Measurements from ENCODE around the gene CPXM2. TPM values are rescaled to one million over a fixed set of nuclear protein-coding genes. Genes with fewer than 3 reads are reported as not detected.

Gene CPXM2
- total RNA-seq, 1 experiment from 2014 or later, result not detected

- ChIA-PET POLR2A (no interaction called here), CTCF (interaction anchor here (0.5 kb wide), 1 partner anchor 33 kb away, joined by 3 read pairs; no protein-coding TSS in a partner anchor)
- no peak overlapping the region for H3K27ac Mint-ChIP-seq (ENCODE audit: low read depth, unreplicated experiment)
- no peaks in the 10 kb centered on the region for H3K27me3 Mint-ChIP-seq (ENCODE audit: insufficient read depth, unreplicated experiment)
- no peak for TF ChIP-seq CTCF (IDR thresholded peaks at IDR 0.05; ENCODE audit: unreplicated experiment)
- intact Hi-C loops (cut with micrococcal nuclease), result no loop called here
- no peaks in the 10 kb centered on the region for H3K36me3 Mint-ChIP-seq (ENCODE audit: insufficient read depth, unreplicated experiment)
- no peaks in the 10 kb centered on the region for H3K4me1 Mint-ChIP-seq (ENCODE audit: insufficient read depth, unreplicated experiment)
- H3K9me3 Mint-ChIP-seq (ENCODE audit: unreplicated experiment), result no peaks in the 10 kb centered on the region
- H3K4me3 Mint-ChIP-seq (ENCODE audit: unreplicated experiment), result no peak overlapping the region
- BruUV-seq (replicated peaks), result no TSS peak
- no peak for DNase-seq (ENCODE audit: unreplicated experiment)
Observed at GRCh38 chr10:123883673-123884320, 7.8 kb downstream of the CPXM2 start.

- intact Hi-C loops (cut with micrococcal nuclease), result no loop called here
- no TSS peak for BruUV-seq (replicated peaks)
- no peak for DNase-seq (ENCODE audit: unreplicated experiment)
- CTCF ChIA-PET, result no interaction called here
- no peaks in the 10 kb centered on the region for H3K36me3 Mint-ChIP-seq (ENCODE audit: insufficient read depth, unreplicated experiment)
- peaks cover 2% of the 10 kb centered on the region for H3K4me1 Mint-ChIP-seq (ENCODE audit: insufficient read depth, unreplicated experiment)
- no peaks in the 10 kb centered on the region for H3K27me3 Mint-ChIP-seq (ENCODE audit: insufficient read depth, unreplicated experiment)
- H3K4me3 Mint-ChIP-seq (ENCODE audit: unreplicated experiment), result no peak overlapping the region
- no peaks in the 10 kb centered on the region for H3K9me3 Mint-ChIP-seq (ENCODE audit: unreplicated experiment)
- POLR2A ChIA-PET, result no interaction called here
- TF ChIP-seq CTCF (IDR thresholded peaks at IDR 0.05; ENCODE audit: unreplicated experiment), result no peak
- no peak overlapping the region for H3K27ac Mint-ChIP-seq (ENCODE audit: low read depth, unreplicated experiment)
Observed at GRCh38 chr10:123882681-123883445, 8.7 kb downstream of the CPXM2 start.

DNA sequence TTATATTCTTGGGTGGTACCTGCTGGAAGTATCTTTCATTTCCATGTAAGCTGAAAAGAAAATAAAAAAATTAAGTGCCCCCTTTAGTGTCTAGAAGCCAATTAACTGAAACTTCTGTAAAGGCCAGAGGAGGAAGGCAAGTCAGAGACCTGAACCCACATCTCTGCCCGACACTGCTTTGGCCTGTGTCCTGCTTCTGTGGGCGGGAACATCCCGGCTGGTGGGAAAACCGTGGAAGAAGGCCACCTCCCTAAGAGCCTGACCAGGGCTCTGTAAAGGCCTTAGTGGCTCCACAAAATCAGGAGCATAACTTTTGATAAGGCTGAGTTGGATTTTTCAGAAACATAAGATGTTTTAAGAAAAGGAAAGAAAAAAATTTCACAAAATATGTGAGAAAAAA is 9.4 kb downstream of the CPXM2 start:
- no TSS peak for BruUV-seq (replicated peaks)
- peaks cover 6% of the 10 kb centered on the region for H3K4me1 Mint-ChIP-seq (ENCODE audit: insufficient read depth, unreplicated experiment)
- no peaks in the 10 kb centered on the region for H3K27me3 Mint-ChIP-seq (ENCODE audit: insufficient read depth, unreplicated experiment)
- H3K4me3 Mint-ChIP-seq (ENCODE audit: unreplicated experiment), result no peak overlapping the region
- H3K27ac Mint-ChIP-seq (ENCODE audit: low read depth, unreplicated experiment), result no peak overlapping the region
- no peak for TF ChIP-seq CTCF (IDR thresholded peaks at IDR 0.05; ENCODE audit: unreplicated experiment)
- intact Hi-C loops (cut with micrococcal nuclease), result no loop called here
- H3K9me3 Mint-ChIP-seq (ENCODE audit: unreplicated experiment), result no peaks in the 10 kb centered on the region
- CTCF ChIA-PET, result interaction anchor here (0.5 kb wide), 1 partner anchor 542 kb away, joined by 3 read pairs; no protein-coding TSS in a partner anchor
- POLR2A ChIA-PET, result no interaction called here
- no peak for DNase-seq (ENCODE audit: unreplicated experiment)
- no peaks in the 10 kb centered on the region for H3K36me3 Mint-ChIP-seq (ENCODE audit: insufficient read depth, unreplicated experiment)

GRCh38 chr10:123879606-123880257 is 11.9 kb downstream of the CPXM2 start:
- no TSS peak for BruUV-seq (replicated peaks)
- no peaks in the 10 kb centered on the region for H3K27me3 Mint-ChIP-seq (ENCODE audit: insufficient read depth, unreplicated experiment)
- no peaks in the 10 kb centered on the region for H3K9me3 Mint-ChIP-seq (ENCODE audit: unreplicated experiment)
- H3K36me3 Mint-ChIP-seq (ENCODE audit: insufficient read depth, unreplicated experiment), result no peaks in the 10 kb centered on the region
- no peak for DNase-seq (ENCODE audit: unreplicated experiment)
- H3K4me1 Mint-ChIP-seq (ENCODE audit: insufficient read depth, unreplicated experiment), result peaks cover 6% of the 10 kb centered on the region
- no peak overlapping the region for H3K27ac Mint-ChIP-seq (ENCODE audit: low read depth, unreplicated experiment)
- no peak for TF ChIP-seq CTCF (IDR thresholded peaks at IDR 0.05; ENCODE audit: unreplicated experiment)
- ChIA-PET POLR2A (no interaction called here), CTCF (interaction anchor here (0.6 kb wide), 1 partner anchor 1176 kb away, joined by 3 read pairs; no protein-coding TSS in a partner anchor)
- H3K4me3 Mint-ChIP-seq (ENCODE audit: unreplicated experiment), result no peak overlapping the region
- intact Hi-C loops (cut with micrococcal nuclease), result no loop called here
